HepG2 (cell line): Measurements from ENCODE around the gene GCDH. TPM values are rescaled to one million over a fixed set of nuclear protein-coding genes. Genes with fewer than 3 reads are reported as not detected.

ENCODE experiments used
- AGO2 ChIP-seq: fragments of 200-400 bp; formaldehyde crosslinking; optimal IDR thresholded peaks from 2 replicates; pipeline ENCODE3; 2017; ENCODE audit warnings: mild to moderate bottlenecking, low read depth, low read length, moderate library complexity
- ATF7-NPFF ChIP-seq: sonication (generic); formaldehyde crosslinking; IDR thresholded peaks from 2 replicates; pipeline ENCODE4 v1.8.1; 2023; ENCODE audit warnings: mild to moderate bottlenecking, low read depth, missing genetic modification reagents, moderate library complexity
- FOXK1 ChIP-seq: sonication (generic); formaldehyde crosslinking; IDR thresholded peaks from 2 replicates; pipeline ENCODE4 v1.4.0; 2020; ENCODE audit warnings: low read depth, missing genetic modification reagents, borderline replicate concordance
- HOXA5 ChIP-seq: sonication (generic); formaldehyde crosslinking; IDR thresholded peaks from 2 replicates; pipeline ENCODE4 v1.4.0; 2020; ENCODE audit warnings: missing genetic modification reagents
- KDM2A ChIP-seq: sonication (generic); formaldehyde crosslinking; IDR thresholded peaks from 2 replicates; pipeline ENCODE4 v1.4.0; 2020; ENCODE audit warnings: low read depth, missing genetic modification reagents, borderline replicate concordance
- KMT2A ChIP-seq: sonication (generic); formaldehyde crosslinking; IDR thresholded peaks from 2 replicates; pipeline ENCODE4 v1.4.0; 2020; ENCODE audit warnings: missing genetic modification reagents
- LRRFIP1 ChIP-seq: sonication (generic); formaldehyde crosslinking; conservative IDR thresholded peaks from 2 replicates; pipeline ENCODE4 v1.4.0; 2020; ENCODE audit warnings: missing genetic modification reagents
- REPIN1 ChIP-seq: sonication (generic); formaldehyde crosslinking; IDR thresholded peaks from 2 replicates; pipeline ENCODE4 v1.8.0; 2022; ENCODE audit warnings: missing genetic modification reagents, low read depth, mild to moderate bottlenecking, borderline replicate concordance
- SAP130 ChIP-seq: IDR thresholded peaks from 2 replicates; pipeline ENCODE4 v1.6.1; 2016; ENCODE audit warnings: low read depth
- SNAI1 ChIP-seq: sonication (generic); formaldehyde crosslinking; IDR thresholded peaks from 2 replicates; pipeline ENCODE4 v1.5.0; 2020; ENCODE audit warnings: mild to moderate bottlenecking, missing genetic modification reagents, borderline replicate concordance
- U2AF2 ChIP-seq: fragments of 200-400 bp; formaldehyde crosslinking; IDR thresholded peaks from 2 replicates; pipeline ENCODE4 v1.6.1; 2017; ENCODE audit warnings: low read depth, mild to moderate bottlenecking, low read length
- XBP1 ChIP-seq: sonication (generic); formaldehyde crosslinking; IDR thresholded peaks from 2 replicates; pipeline ENCODE4 v1.5.0; 2020; ENCODE audit warnings: missing genetic modification reagents
- ZNF256 ChIP-seq: sonication (generic); formaldehyde crosslinking; conservative IDR thresholded peaks from 2 replicates; pipeline ENCODE4 v1.4.0; 2020; ENCODE audit warnings: missing genetic modification reagents
- ZNF510 ChIP-seq: sonication (generic); formaldehyde crosslinking; IDR thresholded peaks from 2 replicates; pipeline ENCODE4 v1.4.0; 2020; ENCODE audit warnings: low read depth, mild to moderate bottlenecking, missing genetic modification reagents
- ZNF570 ChIP-seq: sonication (generic); formaldehyde crosslinking; IDR thresholded peaks from 2 replicates; pipeline ENCODE4 v1.4.0; 2020; ENCODE audit warnings: mild to moderate bottlenecking, missing genetic modification reagents, borderline replicate concordance
- polyA plus RNA-seq, 8 experiments: library from polyadenylated mRNA; depleted of rRNA in 3 of 8; stranded (reverse) in 7 of 8; unstranded in 1 of 8; fragments of >200 nt; fragmentation: Illumina TruSeq in 4 of 8; extraction: Trizol in 4 of 8; gene quantifications; 2 replicates each; pipeline versions ENCODE4 v1.2.1 to v1.2.3, GENCODE V29; 2011 to 2016; ENCODE audit warnings: low read depth in 4 of 8, missing spikeins in 1 of 8, mixed read lengths in 1 of 8; ENCODE audit not compliant: insufficient read depth in 1 of 8
- total RNA-seq, 5 experiments: library from RNA; depleted of rRNA; stranded (reverse); fragments of >200 nt; fragmentation: Illumina TruSeq; extraction: Trizol; gene quantifications; 2 replicates each; pipeline ENCODE4 v1.2.3, GENCODE V29; 2016; ENCODE audit warnings: low read depth in 1 of 5
- TF ChIP-seq, protein P1 (sequence below): sonication (generic); formaldehyde crosslinking; IDR thresholded peaks from 2 replicates; pipeline ENCODE4 v1.5.0; 2020; ENCODE audit warnings: mild to moderate bottlenecking, missing genetic modification reagents
- TF ChIP-seq, protein P2 (sequence below): sonication (generic); formaldehyde crosslinking; IDR thresholded peaks from 2 replicates; pipeline ENCODE4 v1.5.0; 2020; ENCODE audit warnings: missing genetic modification reagents
- TF ChIP-seq, protein P3 (sequence below): sonication (generic); formaldehyde crosslinking; IDR thresholded peaks from 2 replicates; pipeline ENCODE4 v1.8.0; 2022; ENCODE audit warnings: missing genetic modification reagents, mild to moderate bottlenecking, inconsistent platforms, borderline replicate concordance
- TF ChIP-seq, protein P4 (sequence below): sonication (generic); formaldehyde crosslinking; IDR thresholded peaks from 2 replicates; pipeline ENCODE4 v1.9.0; 2022; ENCODE audit warnings: missing genetic modification reagents, mild to moderate bottlenecking, borderline replicate concordance

Gene GCDH
- total and polyA plus RNA-seq, 2 of the 13 experiments (the other 11 are each of a cell fraction or from before 2014, with no cell fraction given) = 15.1 to 38.0 TPM

GRCh38 chr19:12884926-12885748 lies 5.8 kb upstream of the GCDH start (continued):
- peak; percentile 50 for TF ChIP-seq KDM2A
- 0 out of 2 replicates have a peak, but pooled peaks have one; percentile 24 for TF ChIP-seq KMT2A (CRISPR knock-in tag)
- peak; percentile 51 for TF ChIP-seq SAP130 (CRISPR knock-in tag)
- no peak for TF ChIP-seq REPIN1 (CRISPR knock-in tag)
- no peak for TF ChIP-seq U2AF2
- no peak for TF ChIP-seq AGO2
- TF ChIP-seq, protein P1, sequence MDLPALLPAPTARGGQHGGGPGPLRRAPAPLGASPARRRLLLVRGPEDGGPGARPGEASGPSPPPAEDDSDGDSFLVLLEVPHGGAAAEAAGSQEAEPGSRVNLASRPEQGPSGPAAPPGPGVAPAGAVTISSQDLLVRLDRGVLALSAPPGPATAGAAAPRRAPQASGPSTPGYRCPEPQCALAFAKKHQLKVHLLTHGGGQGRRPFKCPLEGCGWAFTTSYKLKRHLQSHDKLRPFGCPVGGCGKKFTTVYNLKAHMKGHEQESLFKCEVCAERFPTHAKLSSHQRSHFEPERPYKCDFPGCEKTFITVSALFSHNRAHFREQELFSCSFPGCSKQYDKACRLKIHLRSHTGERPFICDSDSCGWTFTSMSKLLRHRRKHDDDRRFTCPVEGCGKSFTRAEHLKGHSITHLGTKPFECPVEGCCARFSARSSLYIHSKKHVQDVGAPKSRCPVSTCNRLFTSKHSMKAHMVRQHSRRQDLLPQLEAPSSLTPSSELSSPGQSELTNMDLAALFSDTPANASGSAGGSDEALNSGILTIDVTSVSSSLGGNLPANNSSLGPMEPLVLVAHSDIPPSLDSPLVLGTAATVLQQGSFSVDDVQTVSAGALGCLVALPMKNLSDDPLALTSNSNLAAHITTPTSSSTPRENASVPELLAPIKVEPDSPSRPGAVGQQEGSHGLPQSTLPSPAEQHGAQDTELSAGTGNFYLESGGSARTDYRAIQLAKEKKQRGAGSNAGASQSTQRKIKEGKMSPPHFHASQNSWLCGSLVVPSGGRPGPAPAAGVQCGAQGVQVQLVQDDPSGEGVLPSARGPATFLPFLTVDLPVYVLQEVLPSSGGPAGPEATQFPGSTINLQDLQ = no peak
- no peak for TF ChIP-seq XBP1
- TF ChIP-seq, protein P2, sequence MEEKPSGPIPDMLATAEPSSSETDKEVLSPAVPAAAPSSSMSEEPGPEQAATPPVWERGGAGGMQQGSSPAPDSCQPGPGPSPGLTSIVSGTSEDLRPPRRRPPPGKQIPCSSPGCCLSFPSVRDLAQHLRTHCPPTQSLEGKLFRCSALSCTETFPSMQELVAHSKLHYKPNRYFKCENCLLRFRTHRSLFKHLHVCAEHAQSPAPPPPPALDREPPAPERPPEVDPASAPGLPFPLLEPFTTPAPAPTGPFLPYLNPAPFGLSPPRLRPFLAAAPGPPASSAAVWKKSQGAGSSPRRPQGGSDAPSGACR (CRISPR knock-in tag) = no peak
- no peak for TF ChIP-seq HOXA5 (CRISPR knock-in tag)
- no peak for TF ChIP-seq FOXK1
- TF ChIP-seq ZNF570 (CRISPR knock-in tag) = no peak
- TF ChIP-seq, protein P3, sequence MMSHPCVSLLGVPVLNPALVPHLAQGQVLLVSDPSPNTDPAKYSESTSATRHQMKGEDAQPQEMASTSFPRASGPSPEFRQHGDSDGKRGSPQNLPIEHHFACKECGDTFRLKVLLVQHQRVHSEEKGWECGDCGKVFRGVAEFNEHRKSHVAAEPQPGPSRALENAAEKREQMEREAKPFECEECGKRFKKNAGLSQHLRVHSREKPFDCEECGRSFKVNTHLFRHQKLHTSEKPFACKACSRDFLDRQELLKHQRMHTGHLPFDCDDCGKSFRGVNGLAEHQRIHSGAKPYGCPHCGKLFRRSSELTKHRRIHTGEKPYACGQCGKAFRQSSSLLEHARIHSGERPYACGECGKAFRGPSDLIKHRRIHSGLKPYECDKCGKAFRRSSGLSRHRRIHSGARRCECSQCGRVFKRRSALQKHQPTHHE (CRISPR knock-in tag) = no peak
- TF ChIP-seq LRRFIP1 (CRISPR knock-in tag) = no peak
- no peak for TF ChIP-seq ZNF256
- TF ChIP-seq, protein P4, sequence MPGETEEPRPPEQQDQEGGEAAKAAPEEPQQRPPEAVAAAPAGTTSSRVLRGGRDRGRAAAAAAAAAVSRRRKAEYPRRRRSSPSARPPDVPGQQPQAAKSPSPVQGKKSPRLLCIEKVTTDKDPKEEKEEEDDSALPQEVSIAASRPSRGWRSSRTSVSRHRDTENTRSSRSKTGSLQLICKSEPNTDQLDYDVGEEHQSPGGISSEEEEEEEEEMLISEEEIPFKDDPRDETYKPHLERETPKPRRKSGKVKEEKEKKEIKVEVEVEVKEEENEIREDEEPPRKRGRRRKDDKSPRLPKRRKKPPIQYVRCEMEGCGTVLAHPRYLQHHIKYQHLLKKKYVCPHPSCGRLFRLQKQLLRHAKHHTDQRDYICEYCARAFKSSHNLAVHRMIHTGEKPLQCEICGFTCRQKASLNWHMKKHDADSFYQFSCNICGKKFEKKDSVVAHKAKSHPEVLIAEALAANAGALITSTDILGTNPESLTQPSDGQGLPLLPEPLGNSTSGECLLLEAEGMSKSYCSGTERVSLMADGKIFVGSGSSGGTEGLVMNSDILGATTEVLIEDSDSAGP (CRISPR knock-in tag) = peak; percentile 81; the same call in 1 of the 2 replicates
- TF ChIP-seq ATF7-NPFF (CRISPR knock-in tag) = no peak
- no peak for TF ChIP-seq ZNF510 (CRISPR knock-in tag)
- TF ChIP-seq SNAI1 (CRISPR knock-in tag) = no peak
